22Rv1 (cell line): ENCODE measurements around the gene OR1Q1.
"Not testable (repeated sequence)": the region's sequence is repeated elsewhere in the genome, so short reads cannot be mapped to it uniquely, and the experiment has no call there.

Source experiments
- H3K27ac ChIP-seq: fragments of 450-650 bp; 2 replicates; pipeline ENCODE4 v1.5.1; 2017
- ZFX ChIP-seq: fragments of 450-650 bp; IDR thresholded peaks from 2 replicates; pipeline ENCODE4 v1.6.1; 2017; ENCODE audit warnings: antibody characterized with exemption, borderline replicate concordance
- TF ChIP-seq, protein P1 (sequence below): fragments of 450-650 bp; IDR thresholded peaks from 2 replicates; pipeline ENCODE4 v1.5.1; 2017; ENCODE audit warnings: mild to moderate bottlenecking

OR1Q1 gene, protein sequence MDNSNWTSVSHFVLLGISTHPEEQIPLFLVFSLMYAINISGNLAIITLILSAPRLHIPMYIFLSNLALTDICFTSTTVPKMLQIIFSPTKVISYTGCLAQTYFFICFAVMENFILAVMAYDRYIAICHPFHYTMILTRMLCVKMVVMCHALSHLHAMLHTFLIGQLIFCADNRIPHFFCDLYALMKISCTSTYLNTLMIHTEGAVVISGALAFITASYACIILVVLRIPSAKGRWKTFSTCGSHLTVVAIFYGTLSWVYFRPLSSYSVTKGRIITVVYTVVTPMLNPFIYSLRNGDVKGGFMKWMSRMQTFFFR

DNA sequence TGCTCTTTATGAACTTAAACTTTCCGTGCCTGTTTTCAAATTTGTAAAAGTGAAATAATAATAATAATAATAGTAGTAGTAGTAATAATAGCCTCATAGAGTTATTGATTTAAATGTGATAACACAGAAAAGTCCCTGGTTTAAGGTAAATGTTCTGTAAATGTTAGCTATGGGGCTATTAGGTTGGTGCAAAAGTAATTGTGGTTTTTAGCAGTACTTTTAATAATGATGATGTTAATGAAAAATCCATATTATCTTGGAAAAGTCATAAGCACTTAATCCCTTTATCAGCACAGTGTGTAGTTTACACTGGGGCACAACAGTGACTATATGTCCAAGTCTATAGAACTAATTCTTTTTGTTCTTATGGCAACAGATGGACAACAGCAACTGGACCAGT lies at the start of gene OR1Q1:
OR1Q1 (plus strand) TSS at position 377 of the 400 bp plus-strand sequence; CDS start at position 377, 0 bp downstream.
- no peak for TF ChIP-seq ZFX
- TF ChIP-seq, protein P1, sequence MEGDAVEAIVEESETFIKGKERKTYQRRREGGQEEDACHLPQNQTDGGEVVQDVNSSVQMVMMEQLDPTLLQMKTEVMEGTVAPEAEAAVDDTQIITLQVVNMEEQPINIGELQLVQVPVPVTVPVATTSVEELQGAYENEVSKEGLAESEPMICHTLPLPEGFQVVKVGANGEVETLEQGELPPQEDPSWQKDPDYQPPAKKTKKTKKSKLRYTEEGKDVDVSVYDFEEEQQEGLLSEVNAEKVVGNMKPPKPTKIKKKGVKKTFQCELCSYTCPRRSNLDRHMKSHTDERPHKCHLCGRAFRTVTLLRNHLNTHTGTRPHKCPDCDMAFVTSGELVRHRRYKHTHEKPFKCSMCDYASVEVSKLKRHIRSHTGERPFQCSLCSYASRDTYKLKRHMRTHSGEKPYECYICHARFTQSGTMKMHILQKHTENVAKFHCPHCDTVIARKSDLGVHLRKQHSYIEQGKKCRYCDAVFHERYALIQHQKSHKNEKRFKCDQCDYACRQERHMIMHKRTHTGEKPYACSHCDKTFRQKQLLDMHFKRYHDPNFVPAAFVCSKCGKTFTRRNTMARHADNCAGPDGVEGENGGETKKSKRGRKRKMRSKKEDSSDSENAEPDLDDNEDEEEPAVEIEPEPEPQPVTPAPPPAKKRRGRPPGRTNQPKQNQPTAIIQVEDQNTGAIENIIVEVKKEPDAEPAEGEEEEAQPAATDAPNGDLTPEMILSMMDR = no peak
- no peak within 1 kb of the TSS for H3K27ac ChIP-seq

DNA sequence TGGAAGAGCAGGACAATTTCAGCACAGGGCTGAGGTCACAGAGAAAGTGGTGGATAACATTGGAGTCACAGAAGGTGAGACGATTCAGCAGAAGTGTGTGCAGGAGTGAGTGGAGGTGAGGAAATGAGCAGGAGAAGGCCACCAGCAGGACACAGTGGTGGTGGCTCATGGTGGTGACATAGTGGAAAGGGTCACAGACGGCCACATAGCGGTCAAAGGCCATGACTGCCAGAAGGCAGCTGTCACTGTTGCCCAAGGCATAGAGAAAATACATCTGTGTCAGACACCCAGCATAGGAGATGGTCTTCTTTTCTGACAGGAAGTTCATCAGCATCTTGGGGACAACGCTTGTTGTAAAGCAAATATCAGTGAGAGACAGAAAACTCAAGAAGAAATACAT lies 46.6 kb upstream of the OR1Q1 start:
- H3K27ac ChIP-seq = no peak overlapping the region
- TF ChIP-seq ZFX = no peak
- TF ChIP-seq, protein P1 = no peak

DNA sequence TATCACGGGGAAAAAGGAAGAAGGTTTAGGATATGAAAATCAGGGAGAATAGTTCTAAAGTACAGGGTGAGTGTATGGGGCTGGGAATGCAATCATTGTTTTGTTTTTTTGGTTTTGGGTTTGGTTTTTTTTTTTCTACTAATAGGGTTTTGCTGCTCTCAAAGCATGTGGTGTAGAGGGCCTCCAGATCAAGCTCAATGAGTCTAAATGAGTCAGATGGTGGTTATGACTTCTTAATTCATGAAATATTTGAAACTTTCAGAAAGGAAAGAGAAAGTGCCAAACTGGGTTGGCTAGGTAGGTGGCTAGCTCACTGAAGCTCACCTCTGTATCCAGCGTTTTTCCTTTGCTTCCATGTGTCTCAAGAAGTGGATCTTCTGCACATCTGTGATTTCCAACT lies 42.1 kb upstream of the OR1Q1 start:
- no peak overlapping the region for H3K27ac ChIP-seq
- no peak for TF ChIP-seq ZFX
- TF ChIP-seq, protein P1 = no peak

DNA sequence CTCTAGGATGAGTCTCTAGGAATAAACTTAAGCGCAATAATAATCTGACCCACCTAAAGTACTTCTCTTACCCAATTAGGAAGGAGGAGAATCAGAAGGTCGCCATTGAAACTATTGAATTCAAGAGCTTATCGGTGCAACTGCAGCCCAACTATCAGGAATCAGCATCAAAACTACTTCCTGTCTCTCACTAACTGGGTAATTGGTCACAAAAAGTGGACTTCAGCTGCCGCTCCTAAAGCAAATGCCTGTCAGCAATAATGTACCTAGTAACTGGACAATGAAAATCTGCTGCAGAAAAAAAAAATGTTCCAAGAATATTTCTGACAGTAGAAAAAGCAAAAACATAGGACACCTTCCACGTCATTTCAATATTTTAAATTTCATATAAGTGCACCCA lies 34.7 kb upstream of the OR1Q1 start:
- TF ChIP-seq, protein P1 = no peak
- no peak for TF ChIP-seq ZFX
- H3K27ac ChIP-seq = no peak overlapping the region

DNA sequence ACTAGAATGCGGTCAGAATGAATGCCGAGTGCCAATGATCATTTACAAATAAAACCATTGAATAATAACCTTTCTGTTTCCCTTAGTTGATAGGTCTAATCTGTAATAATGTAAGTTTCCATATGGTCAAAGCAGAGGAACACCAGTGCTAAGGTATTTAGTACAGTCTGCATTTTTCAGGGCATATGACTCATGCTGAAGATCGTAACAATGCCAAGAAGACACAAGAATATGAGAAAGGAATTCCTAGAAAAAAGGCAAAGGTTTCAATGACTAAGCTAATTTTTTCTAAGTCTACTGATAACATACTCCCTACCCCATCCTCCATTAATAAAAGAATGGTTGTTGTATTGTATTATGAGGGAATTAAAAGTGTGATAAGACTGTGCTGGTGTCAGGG lies 34.2 kb upstream of the OR1Q1 start:
- no peak overlapping the region for H3K27ac ChIP-seq
- TF ChIP-seq, protein P1 = no peak
- TF ChIP-seq ZFX = no peak

DNA sequence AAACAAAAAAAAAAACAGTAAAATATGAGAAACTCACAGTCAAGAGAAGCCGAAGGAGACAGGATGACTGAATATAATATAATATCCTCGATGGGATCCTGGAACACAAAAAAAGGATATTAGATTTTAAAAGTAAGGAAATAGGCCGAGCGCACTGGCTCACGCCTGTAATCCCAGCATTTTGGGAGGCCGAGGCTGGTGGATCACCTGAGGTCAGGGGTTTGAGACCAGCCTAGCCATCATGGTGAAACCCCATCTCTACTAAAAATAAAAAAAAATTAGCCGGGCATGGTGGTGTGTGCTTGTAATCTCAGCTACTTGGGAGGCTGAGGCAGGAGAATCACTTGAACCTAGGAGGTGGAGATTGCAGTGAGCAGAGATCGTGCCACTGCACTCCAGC lies 31.3 kb upstream of the OR1Q1 start, which contains the start of gene OR1L8:
OR1L8 (minus strand) TSS at position 101 of the 400 bp plus-strand sequence. CDS start 14,907 bp downstream, outside the sequence.
- not testable (repeated sequence) for H3K27ac ChIP-seq

DNA sequence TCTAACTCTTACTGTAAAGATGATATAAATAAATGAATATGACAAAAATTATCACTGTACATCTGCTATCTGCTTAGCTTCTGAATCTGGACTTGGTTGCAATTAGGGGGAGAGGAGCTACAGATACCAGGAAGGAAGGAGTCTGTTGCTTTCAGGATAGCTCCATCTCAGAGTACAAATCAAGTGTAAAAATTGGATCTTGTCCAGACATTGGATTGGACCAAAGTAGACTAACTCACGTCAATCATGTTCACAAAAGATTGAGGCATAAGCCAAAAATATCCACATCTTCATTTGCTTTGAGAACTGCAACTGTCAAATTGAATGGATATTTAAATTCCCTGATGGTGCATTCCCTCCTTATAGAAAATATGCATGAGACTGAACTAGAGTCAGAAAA lies 8.8 kb upstream of the OR1Q1 start:
- no peak for TF ChIP-seq ZFX
- TF ChIP-seq, protein P1 = no peak
- H3K27ac ChIP-seq = no peak overlapping the region
